Kidney epithelial cell (primary cell): ENCODE data around the gene ABCA6. TPM values are rescaled to one million over a fixed set of nuclear protein-coding genes. Genes with fewer than 3 reads are reported as not detected.
"Not testable (repeated sequence)": the region's sequence is repeated elsewhere in the genome, so short reads cannot be mapped to it uniquely, and the experiment has no call there.

Source experiments
- DNase-seq: peaks from one replicate; pipeline ENCODE4 v3.0.0-alpha.2; 2010; ENCODE audit warnings: low read depth
- H3K27me3 ChIP-seq: 2 replicates; pipeline ENCODE4 v1.6.0; 2011; ENCODE audit warnings: low read length; ENCODE audit not compliant: control insufficient read depth, insufficient read depth
- H3K36me3 ChIP-seq: 2 replicates; pipeline ENCODE4 v1.5.1; 2011; ENCODE audit warnings: low read length; ENCODE audit not compliant: control insufficient read depth, insufficient read depth
- H3K4me3 ChIP-seq: 2 replicates; pipeline ENCODE4 v1.5.1; 2011; ENCODE audit warnings: low read depth, mild to moderate bottlenecking, control low read depth, low read length
- total RNA-seq: library from RNA; depleted of rRNA; stranded (reverse); fragments of >200 nt; gene quantifications from 2 replicates; pipeline ENCODE4 v1.2.3, GENCODE V29; 2015
- TF ChIP-seq, protein P1 (sequence below): IDR thresholded peaks from 2 replicates; pipeline ENCODE4 v1.5.1; 2011; ENCODE audit warnings: mild to moderate bottlenecking, moderate library complexity, low read length, control low read depth, inconsistent platforms; ENCODE audit not compliant: insufficient read depth, poor library complexity, severe bottlenecking

The ABCA6 gene
- total RNA-seq, 1 donor from 2014 or later = 0.04 TPM

DNA sequence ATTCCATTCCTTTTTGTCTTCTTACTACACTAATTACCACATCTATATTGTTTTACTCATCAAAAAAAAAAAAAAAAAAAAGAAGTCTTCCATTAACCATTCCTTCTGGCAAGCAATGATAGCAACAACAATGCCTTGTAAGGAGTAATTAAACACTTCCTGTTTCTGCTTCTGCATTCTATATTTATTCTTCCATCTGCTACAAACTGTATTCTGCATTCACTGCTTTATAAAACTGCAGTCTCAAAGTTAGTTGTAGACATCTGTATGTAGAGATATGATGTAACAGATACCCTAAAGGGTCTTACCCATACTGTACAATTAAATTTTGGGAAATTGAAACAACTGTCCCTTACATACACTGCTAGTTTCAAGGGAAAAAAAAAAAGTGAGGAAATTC lies 28.7 kb upstream of the ABCA6 start:
- Histone ChIP-seq H3K36me3 (no peaks in the 10 kb centered on the region), H3K27me3 (no peaks in the 10 kb centered on the region), H3K4me3 (no peak overlapping the region)
- TF ChIP-seq, protein P1, sequence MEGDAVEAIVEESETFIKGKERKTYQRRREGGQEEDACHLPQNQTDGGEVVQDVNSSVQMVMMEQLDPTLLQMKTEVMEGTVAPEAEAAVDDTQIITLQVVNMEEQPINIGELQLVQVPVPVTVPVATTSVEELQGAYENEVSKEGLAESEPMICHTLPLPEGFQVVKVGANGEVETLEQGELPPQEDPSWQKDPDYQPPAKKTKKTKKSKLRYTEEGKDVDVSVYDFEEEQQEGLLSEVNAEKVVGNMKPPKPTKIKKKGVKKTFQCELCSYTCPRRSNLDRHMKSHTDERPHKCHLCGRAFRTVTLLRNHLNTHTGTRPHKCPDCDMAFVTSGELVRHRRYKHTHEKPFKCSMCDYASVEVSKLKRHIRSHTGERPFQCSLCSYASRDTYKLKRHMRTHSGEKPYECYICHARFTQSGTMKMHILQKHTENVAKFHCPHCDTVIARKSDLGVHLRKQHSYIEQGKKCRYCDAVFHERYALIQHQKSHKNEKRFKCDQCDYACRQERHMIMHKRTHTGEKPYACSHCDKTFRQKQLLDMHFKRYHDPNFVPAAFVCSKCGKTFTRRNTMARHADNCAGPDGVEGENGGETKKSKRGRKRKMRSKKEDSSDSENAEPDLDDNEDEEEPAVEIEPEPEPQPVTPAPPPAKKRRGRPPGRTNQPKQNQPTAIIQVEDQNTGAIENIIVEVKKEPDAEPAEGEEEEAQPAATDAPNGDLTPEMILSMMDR = no peak
- DNase-seq = no peak

DNA sequence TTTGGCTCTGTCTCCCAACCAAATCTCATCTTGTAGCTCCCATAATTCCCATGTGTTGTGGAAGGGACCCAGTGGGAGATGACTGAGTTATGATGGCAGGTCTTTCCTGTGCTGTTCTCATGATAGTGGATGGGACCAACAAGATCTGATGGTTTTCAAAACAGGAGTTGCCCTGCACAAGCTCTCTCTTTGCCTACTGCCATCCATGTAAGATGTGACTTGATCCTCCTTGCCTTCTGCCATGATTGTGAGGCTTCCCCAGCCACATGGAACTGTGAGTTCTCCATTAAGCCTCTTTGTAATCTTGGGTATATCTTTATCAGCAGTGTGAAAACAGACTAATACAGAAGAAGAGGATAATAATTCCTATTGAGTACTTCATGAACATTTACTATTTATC lies 26.9 kb upstream of the ABCA6 start:
- not testable (repeated sequence) for DNase-seq

DNA sequence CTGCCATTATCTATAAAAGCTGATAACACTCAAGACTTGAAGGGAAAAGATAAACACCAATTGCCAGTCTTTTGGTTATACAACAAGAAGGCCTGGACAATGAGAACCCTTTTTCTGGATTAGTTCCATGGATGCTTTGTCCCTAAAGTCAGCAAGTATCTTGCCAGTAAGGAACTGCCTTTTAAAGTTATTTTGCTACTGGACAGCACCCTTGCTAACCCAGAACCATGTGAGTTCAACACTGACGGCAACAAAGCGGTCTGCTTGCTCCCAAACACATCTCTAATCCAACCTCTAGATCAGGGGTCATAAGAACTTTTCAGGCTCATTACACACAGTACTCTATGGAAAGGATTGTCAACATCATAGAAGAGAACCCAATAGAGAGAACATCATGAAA lies 25.3 kb upstream of the ABCA6 start:
- TF ChIP-seq, protein P1 = no peak
- H3K4me3 ChIP-seq = no peak overlapping the region
- no peak for DNase-seq
- no peaks in the 10 kb centered on the region for H3K36me3 ChIP-seq
- H3K27me3 ChIP-seq = no peaks in the 10 kb centered on the region

More for the DNA sequence above, 26.9 kb upstream of the ABCA6 start:
- not testable (repeated sequence) for H3K36me3 ChIP-seq, H3K4me3 ChIP-seq, H3K27me3 ChIP-seq

DNA sequence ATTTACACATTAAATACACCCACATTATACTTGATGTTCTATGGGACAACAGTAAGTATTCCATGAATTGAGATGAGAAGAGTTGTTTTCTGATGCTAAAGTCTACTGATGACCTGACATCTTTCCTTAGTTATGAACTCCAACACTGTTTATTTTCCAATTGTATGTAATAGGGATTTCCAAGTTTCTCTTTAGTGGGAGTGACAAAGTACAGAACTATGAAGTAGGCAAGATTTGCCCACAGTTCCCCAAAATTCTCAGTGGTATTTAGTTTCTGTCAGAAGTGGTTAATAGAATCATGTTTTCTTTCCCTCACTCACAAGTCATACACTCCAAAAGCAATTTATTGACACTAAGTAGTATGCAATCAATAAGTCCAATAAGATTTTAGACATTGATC lies 22.5 kb upstream of the ABCA6 start:
- Histone ChIP-seq H3K27me3 (no peaks in the 10 kb centered on the region), H3K4me3 (no peak overlapping the region), H3K36me3 (no peaks in the 10 kb centered on the region)
- TF ChIP-seq, protein P1 = no peak
- DNase-seq = no peak

DNA sequence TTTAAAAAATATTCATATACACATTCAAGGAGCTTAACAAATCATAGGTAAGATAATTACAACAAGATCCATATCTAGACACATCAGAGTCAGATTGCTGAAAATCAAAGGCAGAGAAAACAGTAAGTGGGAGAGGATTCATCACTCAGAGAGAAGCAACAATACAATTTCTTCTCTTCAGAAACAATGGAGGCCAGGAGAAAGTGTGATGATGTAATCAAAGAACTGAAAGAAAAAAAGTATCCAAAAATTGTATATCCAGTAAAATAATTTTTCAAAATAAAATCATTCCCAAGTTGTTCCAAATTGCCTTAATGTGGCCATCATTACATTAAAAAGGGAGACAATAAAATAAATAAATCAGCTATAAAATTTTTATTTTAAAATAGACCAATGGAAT lies 17.7 kb upstream of the ABCA6 start:
- no peak overlapping the region for H3K4me3 ChIP-seq
- H3K27me3 ChIP-seq = no peaks in the 10 kb centered on the region
- DNase-seq = no peak
- H3K36me3 ChIP-seq = no peaks in the 10 kb centered on the region
- TF ChIP-seq, protein P1 = no peak

DNA sequence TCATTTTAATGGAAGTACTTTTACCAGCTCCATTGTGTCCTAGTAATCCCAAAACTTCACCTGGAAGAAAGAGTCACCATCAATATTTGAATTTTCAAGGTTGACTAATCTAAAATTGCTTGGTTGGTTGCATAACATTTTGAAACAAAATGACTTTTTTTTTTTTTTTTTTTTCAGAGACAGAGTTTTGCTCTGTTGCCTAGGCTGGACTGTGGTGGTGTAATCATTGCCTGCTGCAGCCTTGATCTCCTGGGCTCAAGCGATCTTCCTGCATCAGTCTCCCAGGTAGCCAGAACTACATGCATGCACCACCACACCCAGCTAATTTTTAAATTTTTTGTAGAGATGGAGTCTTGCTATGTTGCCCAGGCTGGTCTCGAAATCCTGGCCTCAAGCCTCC lies 12.6 kb upstream of the ABCA6 start:
- Histone ChIP-seq H3K4me3 (no peak overlapping the region), H3K36me3 (no peaks in the 10 kb centered on the region), H3K27me3 (no peaks in the 10 kb centered on the region)
- no peak for DNase-seq
- TF ChIP-seq, protein P1 = no peak
